ENCODE results near the gene NCL. TPM values are rescaled to one million over a fixed set of nuclear protein-coding genes. Genes with fewer than 3 reads are reported as not detected.

NCL gene
- total and polyA plus RNA-seq, 2 of the 13 experiments (the other 11 are each of a cell fraction or from before 2014, with no cell fraction given): 105 to 779 TPM

DNA sequence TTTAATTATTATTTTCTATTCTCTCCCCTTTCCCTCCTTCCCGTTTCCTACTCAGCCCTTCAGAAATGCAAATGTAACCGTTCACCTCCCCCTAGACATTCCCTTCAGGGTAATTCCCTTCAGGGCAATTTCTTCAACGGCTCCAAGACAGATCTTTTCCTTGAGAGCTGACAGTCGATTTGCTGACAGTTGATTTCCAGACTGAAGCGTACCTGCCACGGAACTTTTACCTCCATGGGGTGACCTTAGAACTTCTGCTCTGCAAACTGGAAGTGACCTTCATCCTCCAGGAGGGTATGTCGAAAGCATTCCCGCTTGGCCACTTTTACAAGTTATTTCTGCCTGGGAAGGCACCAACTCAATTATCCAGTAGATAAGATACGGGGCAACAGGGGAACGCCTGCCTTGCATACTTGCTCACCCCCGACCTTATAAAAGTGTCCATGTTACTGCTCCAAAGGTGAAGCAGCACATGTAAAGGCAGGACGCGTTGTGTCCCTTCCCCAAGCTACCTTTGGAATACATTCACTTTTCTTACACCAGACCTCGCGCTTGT, 50.3 kb downstream of the NCL start (continued):
- TF ChIP-seq, protein P1, sequence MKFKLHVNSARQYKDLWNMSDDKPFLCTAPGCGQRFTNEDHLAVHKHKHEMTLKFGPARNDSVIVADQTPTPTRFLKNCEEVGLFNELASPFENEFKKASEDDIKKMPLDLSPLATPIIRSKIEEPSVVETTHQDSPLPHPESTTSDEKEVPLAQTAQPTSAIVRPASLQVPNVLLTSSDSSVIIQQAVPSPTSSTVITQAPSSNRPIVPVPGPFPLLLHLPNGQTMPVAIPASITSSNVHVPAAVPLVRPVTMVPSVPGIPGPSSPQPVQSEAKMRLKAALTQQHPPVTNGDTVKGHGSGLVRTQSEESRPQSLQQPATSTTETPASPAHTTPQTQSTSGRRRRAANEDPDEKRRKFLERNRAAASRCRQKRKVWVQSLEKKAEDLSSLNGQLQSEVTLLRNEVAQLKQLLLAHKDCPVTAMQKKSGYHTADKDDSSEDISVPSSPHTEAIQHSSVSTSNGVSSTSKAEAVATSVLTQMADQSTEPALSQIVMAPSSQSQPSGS (CRISPR knock-in tag; IDR thresholded peaks at IDR 0.05): peak; percentile 51; the same call in 1 of the 2 replicates
- TF ChIP-seq, protein P2, sequence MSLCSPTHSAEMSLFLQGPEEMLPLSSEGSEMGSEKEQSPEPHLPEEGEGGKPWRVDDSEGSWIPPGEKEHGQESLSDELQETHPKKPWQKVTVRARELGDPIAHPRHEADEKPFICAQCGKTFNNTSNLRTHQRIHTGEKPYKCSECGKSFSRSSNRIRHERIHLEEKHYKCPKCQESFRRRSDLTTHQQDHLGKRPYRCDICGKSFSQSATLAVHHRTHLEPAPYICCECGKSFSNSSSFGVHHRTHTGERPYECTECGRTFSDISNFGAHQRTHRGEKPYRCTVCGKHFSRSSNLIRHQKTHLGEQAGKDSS (CRISPR knock-in tag; IDR thresholded peaks at IDR 0.05; ENCODE audit: borderline replicate concordance, low read depth): no peak
- TF ChIP-seq MIER2 (CRISPR knock-in tag; IDR thresholded peaks at IDR 0.05): no peak
- peak; percentile 77 for TF ChIP-seq MIXL1 (CRISPR knock-in tag; IDR thresholded peaks at IDR 0.05)
- TF ChIP-seq, protein P3, sequence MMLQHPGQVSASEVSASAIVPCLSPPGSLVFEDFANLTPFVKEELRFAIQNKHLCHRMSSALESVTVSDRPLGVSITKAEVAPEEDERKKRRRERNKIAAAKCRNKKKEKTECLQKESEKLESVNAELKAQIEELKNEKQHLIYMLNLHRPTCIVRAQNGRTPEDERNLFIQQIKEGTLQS (CRISPR knock-in tag; IDR thresholded peaks at IDR 0.05): no peak
- TF ChIP-seq PRPF4 (IDR thresholded peaks at IDR 0.05; ENCODE audit: low read depth, low read length, poor library complexity, severe bottlenecking): no peak
- TF ChIP-seq SOX13 (IDR thresholded peaks at IDR 0.05): no peak
- TF ChIP-seq SOX13 (CRISPR knock-in tag; conservative IDR thresholded peaks at IDR 0.05 in 1 of 2, IDR thresholded peaks at IDR 0.05 in 1 of 2): peak in 1 of 2 experiments; percentile 52; a peak in 1 of 4 replicates
- TF ChIP-seq, protein P4, sequence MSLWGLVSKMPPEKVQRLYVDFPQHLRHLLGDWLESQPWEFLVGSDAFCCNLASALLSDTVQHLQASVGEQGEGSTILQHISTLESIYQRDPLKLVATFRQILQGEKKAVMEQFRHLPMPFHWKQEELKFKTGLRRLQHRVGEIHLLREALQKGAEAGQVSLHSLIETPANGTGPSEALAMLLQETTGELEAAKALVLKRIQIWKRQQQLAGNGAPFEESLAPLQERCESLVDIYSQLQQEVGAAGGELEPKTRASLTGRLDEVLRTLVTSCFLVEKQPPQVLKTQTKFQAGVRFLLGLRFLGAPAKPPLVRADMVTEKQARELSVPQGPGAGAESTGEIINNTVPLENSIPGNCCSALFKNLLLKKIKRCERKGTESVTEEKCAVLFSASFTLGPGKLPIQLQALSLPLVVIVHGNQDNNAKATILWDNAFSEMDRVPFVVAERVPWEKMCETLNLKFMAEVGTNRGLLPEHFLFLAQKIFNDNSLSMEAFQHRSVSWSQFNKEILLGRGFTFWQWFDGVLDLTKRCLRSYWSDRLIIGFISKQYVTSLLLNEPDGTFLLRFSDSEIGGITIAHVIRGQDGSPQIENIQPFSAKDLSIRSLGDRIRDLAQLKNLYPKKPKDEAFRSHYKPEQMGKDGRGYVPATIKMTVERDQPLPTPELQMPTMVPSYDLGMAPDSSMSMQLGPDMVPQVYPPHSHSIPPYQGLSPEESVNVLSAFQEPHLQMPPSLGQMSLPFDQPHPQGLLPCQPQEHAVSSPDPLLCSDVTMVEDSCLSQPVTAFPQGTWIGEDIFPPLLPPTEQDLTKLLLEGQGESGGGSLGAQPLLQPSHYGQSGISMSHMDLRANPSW (CRISPR knock-in tag; IDR thresholded peaks at IDR 0.05; ENCODE audit: borderline replicate concordance): 0 out of 2 replicates have a peak, but pooled peaks have one; percentile 75
- TF ChIP-seq, protein P5, sequence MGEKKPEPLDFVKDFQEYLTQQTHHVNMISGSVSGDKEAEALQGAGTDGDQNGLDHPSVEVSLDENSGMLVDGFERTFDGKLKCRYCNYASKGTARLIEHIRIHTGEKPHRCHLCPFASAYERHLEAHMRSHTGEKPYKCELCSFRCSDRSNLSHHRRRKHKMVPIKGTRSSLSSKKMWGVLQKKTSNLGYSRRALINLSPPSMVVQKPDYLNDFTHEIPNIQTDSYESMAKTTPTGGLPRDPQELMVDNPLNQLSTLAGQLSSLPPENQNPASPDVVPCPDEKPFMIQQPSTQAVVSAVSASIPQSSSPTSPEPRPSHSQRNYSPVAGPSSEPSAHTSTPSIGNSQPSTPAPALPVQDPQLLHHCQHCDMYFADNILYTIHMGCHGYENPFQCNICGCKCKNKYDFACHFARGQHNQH (CRISPR knock-in tag; IDR thresholded peaks at IDR 0.05): peak; percentile 77; the same call in 1 of the 2 replicates
- no peak for TF ChIP-seq ZC3H13 (CRISPR knock-in tag; IDR thresholded peaks at IDR 0.05)
- TF ChIP-seq, protein P6, sequence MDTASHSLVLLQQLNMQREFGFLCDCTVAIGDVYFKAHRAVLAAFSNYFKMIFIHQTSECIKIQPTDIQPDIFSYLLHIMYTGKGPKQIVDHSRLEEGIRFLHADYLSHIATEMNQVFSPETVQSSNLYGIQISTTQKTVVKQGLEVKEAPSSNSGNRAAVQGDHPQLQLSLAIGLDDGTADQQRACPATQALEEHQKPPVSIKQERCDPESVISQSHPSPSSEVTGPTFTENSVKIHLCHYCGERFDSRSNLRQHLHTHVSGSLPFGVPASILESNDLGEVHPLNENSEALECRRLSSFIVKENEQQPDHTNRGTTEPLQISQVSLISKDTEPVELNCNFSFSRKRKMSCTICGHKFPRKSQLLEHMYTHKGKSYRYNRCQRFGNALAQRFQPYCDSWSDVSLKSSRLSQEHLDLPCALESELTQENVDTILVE (CRISPR knock-in tag; IDR thresholded peaks at IDR 0.05): peak; percentile 68; the same call in 1 of the 2 replicates
- no peak for TF ChIP-seq ZNF773 (CRISPR knock-in tag; IDR thresholded peaks at IDR 0.05; ENCODE audit: borderline replicate concordance)
- TF ChIP-seq TBX2 (CRISPR knock-in tag; IDR thresholded peaks at IDR 0.05; ENCODE audit: borderline replicate concordance): peak; percentile 15; the same call in 1 of the 2 replicates
- TF ChIP-seq, protein P7, sequence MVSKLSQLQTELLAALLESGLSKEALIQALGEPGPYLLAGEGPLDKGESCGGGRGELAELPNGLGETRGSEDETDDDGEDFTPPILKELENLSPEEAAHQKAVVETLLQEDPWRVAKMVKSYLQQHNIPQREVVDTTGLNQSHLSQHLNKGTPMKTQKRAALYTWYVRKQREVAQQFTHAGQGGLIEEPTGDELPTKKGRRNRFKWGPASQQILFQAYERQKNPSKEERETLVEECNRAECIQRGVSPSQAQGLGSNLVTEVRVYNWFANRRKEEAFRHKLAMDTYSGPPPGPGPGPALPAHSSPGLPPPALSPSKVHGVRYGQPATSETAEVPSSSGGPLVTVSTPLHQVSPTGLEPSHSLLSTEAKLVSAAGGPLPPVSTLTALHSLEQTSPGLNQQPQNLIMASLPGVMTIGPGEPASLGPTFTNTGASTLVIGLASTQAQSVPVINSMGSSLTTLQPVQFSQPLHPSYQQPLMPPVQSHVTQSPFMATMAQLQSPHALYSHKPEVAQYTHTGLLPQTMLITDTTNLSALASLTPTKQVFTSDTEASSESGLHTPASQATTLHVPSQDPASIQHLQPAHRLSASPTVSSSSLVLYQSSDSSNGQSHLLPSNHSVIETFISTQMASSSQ (IDR thresholded peaks at IDR 0.05; ENCODE audit: low read depth): 0 out of 2 replicates have a peak, but pooled peaks have one; percentile 15
- TF ChIP-seq, protein P7 (CRISPR knock-in tag; IDR thresholded peaks at IDR 0.05; ENCODE audit: borderline replicate concordance): no peak
- TF ChIP-seq ZBTB21 (CRISPR knock-in tag; IDR thresholded peaks at IDR 0.05): no peak

Measured in HepG2 (cell line).